Measurements from ENCODE around the gene ZNF280C.
"Not testable (repeated sequence)": the region's sequence is repeated elsewhere in the genome, so short reads cannot be mapped to it uniquely, and the experiment has no call there.

Gene ZNF280C

GRCh38 chrX:130287071-130287770 is 18.5 kb upstream of the ZNF280C start:
- H3K9me3 ChIP-seq (ENCODE audit: control insufficient read depth, low read length), result no peaks in the 10 kb centered on the region
- no peak overlapping the region for H3K27ac ChIP-seq (ENCODE audit: low read depth, low read length, severe bottlenecking)
- 60 to 100% methylated on average over 1 to 3 of the region's 11 CpGs for WGBS, 2 experiments (ENCODE audit: insufficient coverage in 2 of 2)
- no peaks in the 10 kb centered on the region for H3K36me3 ChIP-seq (ENCODE audit: control insufficient read depth, insufficient read depth, low read length)
- no peak overlapping the region for H3K4me3 ChIP-seq (ENCODE audit: extremely low read depth, insufficient read depth, low read length, poor library complexity, severe bottlenecking)
- no peaks in the 10 kb centered on the region for H3K4me1 ChIP-seq (ENCODE audit: control insufficient read depth, insufficient read depth, low read length, poor library complexity, severe bottlenecking)

- Histone ChIP-seq H3K9me3 (ENCODE audit: control insufficient read depth, low read length) (no peaks in the 10 kb centered on the region), H3K27ac (ENCODE audit: low read depth, low read length, severe bottlenecking) (no peak overlapping the region), H3K4me1 (ENCODE audit: control insufficient read depth, insufficient read depth, low read length, poor library complexity, severe bottlenecking) (no peaks in the 10 kb centered on the region), H3K36me3 (ENCODE audit: control insufficient read depth, insufficient read depth, low read length) (no peaks in the 10 kb centered on the region), H3K4me3 (ENCODE audit: extremely low read depth, insufficient read depth, low read length, poor library complexity, severe bottlenecking) (no peak overlapping the region)
- no CpG with 5 or more reads among the region's 2 CpGs for WGBS, 2 experiments (ENCODE audit: insufficient coverage in 2 of 2)
Measured at GRCh38 chrX:130285710-130286109, 17.0 kb upstream of the ZNF280C start.

DNA sequence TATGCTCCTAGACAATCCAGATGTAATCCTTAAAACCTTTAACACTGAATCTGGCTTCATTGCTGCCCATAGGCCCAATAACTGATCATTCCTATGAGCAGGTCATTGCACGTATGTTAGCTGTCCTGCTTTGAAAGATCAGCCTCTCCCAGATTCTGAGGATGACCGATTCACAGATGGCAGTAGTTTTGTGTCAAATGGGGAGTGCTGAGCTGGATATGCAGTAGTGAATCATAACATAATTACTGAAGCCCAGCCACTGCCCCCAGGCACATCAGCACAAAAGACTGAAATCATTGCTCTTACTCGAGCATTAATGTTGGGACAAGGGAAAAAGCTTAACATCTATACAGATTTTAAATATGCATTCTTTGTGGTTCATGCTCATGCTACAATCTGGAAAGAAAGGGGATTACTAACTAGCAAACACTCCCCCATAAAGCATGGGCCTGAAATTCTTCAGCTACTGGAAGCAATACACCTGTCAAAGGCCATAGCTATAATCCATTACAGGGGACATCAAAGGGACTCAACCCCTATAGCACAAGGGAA is 16.4 kb upstream of the ZNF280C start:
- H3K9me3 ChIP-seq (ENCODE audit: control insufficient read depth, low read length), result no peaks in the 10 kb centered on the region
- 100% methylated on average over 1 of the region's 3 CpGs; no CpG with 5 or more reads in 1 of the 2 experiments for WGBS, 2 experiments (ENCODE audit: insufficient coverage in 2 of 2)
- H3K36me3 ChIP-seq (ENCODE audit: control insufficient read depth, insufficient read depth, low read length), result no peaks in the 10 kb centered on the region
- H3K4me3 ChIP-seq (ENCODE audit: extremely low read depth, insufficient read depth, low read length, poor library complexity, severe bottlenecking), result no peak overlapping the region
- no peaks in the 10 kb centered on the region for H3K4me1 ChIP-seq (ENCODE audit: control insufficient read depth, insufficient read depth, low read length, poor library complexity, severe bottlenecking)
- H3K27ac ChIP-seq (ENCODE audit: low read depth, low read length, severe bottlenecking), result no peak overlapping the region

DNA sequence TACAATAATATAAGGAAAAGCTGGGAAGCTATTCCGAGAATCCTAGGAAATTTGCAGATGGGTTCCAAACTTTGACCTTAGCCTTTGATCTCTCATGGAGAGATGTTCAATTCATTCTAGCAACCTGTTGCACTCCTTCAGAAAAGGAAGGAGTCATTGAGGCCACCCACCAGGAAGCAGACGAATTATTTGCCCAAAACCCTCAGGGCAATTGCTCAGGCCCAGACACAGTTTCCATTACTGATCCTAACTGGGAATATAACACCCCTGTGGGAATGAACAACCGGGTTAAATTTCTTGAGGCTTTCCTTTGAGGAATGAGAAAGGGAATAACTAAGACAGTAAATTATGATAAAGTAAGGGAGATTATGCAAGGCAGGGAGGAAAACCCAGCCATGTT is 13.5 kb upstream of the ZNF280C start:
- Histone ChIP-seq H3K4me3 (ENCODE audit: extremely low read depth, insufficient read depth, low read length, poor library complexity, severe bottlenecking) (no peak overlapping the region), H3K27ac (ENCODE audit: low read depth, low read length, severe bottlenecking) (no peak overlapping the region), H3K36me3 (ENCODE audit: control insufficient read depth, insufficient read depth, low read length) (no peaks in the 10 kb centered on the region), H3K9me3 (ENCODE audit: control insufficient read depth, low read length) (no peaks in the 10 kb centered on the region), H3K4me1 (ENCODE audit: control insufficient read depth, insufficient read depth, low read length, poor library complexity, severe bottlenecking) (no peaks in the 10 kb centered on the region)
- 60 to 100% methylated on average over 1 of the region's 3 CpGs for WGBS, 2 experiments (ENCODE audit: insufficient coverage in 2 of 2)

DNA sequence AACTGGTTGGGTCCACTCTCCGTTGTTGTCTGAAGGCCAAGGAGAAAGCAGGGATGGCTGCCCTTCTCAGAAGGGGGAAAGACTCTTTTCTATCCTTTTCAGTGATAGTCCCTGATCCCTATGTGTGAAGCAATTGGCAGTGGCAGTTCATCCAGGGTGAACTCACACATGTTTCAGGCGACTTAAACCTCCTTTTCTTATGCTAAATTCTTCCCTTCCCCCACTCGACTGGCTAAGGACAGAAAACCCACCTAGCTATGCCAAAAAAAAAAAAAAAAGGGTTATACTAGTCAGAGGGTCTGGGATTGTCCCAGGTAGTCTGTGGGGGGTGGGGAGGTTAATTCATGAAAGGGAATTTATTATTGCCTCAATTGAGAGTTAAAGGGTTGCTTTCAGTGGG is 12.2 kb upstream of the ZNF280C start:
- Histone ChIP-seq H3K27ac (ENCODE audit: low read depth, low read length, severe bottlenecking) (no peak overlapping the region), H3K36me3 (ENCODE audit: control insufficient read depth, insufficient read depth, low read length) (no peaks in the 10 kb centered on the region)
- no CpG with 5 or more reads among the region's 3 CpGs for WGBS, 2 experiments (ENCODE audit: insufficient coverage in 2 of 2)

DNA sequence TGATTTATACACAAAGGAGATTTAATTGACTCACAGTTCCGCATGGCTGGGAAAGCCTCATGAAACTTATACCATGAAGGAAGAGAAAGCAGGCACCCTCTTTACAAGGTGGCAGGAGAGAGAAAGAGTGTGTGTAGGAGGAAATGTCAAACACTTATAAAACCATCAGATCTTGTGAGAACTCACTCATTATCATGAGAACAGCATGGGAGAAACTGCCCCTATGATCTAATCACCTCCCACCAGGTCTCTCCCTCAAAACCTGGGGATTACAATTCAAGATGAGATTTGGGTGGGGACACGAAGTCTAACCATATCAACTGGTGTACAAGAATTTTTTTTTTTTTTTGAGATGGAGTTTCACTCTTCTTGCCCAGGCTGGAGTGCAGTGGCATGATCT is 3.6 kb upstream of the ZNF280C start:
- not testable (repeated sequence) for H3K36me3 ChIP-seq (ENCODE audit: control insufficient read depth, insufficient read depth, low read length); H3K4me1 ChIP-seq (ENCODE audit: control insufficient read depth, insufficient read depth, low read length, poor library complexity, severe bottlenecking); H3K4me3 ChIP-seq (ENCODE audit: extremely low read depth, insufficient read depth, low read length, poor library complexity, severe bottlenecking); H3K27ac ChIP-seq (ENCODE audit: low read depth, low read length, severe bottlenecking); H3K9me3 ChIP-seq (ENCODE audit: control insufficient read depth, low read length)
- WGBS, 2 experiments (ENCODE audit: insufficient coverage in 2 of 2), result no CpG with 5 or more reads among the region's 2 CpGs

More for the DNA sequence above, 12.2 kb upstream of the ZNF280C start:
- Histone ChIP-seq H3K4me3 (ENCODE audit: extremely low read depth, insufficient read depth, low read length, poor library complexity, severe bottlenecking) (no peak overlapping the region), H3K4me1 (ENCODE audit: control insufficient read depth, insufficient read depth, low read length, poor library complexity, severe bottlenecking) (no peaks in the 10 kb centered on the region), H3K9me3 (ENCODE audit: control insufficient read depth, low read length) (no peaks in the 10 kb centered on the region)

GRCh38 chrX:130269391-130269790 is 692 bp upstream of the ZNF280C start:
- H3K4me3 ChIP-seq (ENCODE audit: extremely low read depth, insufficient read depth, low read length, poor library complexity, severe bottlenecking); H3K36me3 ChIP-seq (ENCODE audit: control insufficient read depth, insufficient read depth, low read length); H3K27ac ChIP-seq (ENCODE audit: low read depth, low read length, severe bottlenecking); H3K4me1 ChIP-seq (ENCODE audit: control insufficient read depth, insufficient read depth, low read length, poor library complexity, severe bottlenecking); H3K9me3 ChIP-seq (ENCODE audit: control insufficient read depth, low read length): not testable (repeated sequence)
- 95 to 100% methylated on average over 2 to 4 of the region's 12 CpGs for WGBS, 2 experiments (ENCODE audit: insufficient coverage in 2 of 2)

DNA sequence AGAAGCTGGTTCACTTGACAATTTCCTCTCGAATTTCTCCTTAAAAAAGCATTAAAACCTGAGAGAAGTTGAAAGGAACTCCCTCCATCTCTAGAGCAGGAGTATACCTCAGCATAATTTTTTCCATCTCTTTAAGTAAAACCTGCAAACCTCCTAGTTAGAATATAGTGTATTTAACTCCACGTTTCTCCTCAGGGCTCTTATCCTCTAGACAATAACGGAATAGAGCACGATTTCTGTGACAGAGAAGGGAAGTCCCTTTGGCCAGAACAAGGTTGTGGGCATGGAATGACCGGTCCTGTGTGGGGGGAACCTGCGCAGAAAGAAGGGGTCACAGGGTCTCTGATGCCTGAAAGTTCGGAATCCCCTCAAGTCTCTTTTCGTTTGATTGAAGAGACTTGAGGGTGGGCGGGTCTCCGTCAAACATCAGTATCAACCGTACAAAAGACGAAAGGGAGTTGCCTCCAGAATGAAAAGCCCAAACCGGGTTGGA is 697 bp downstream of the ZNF280C start:
- Histone ChIP-seq H3K9me3 (ENCODE audit: control insufficient read depth, low read length) (peaks cover 3% of the 10 kb centered on the region), H3K36me3 (ENCODE audit: control insufficient read depth, insufficient read depth, low read length) (no peaks in the 10 kb centered on the region), H3K27ac (ENCODE audit: low read depth, low read length, severe bottlenecking) (peak overlapping the region; percentile 93), H3K4me3 (ENCODE audit: extremely low read depth, insufficient read depth, low read length, poor library complexity, severe bottlenecking) (peak overlapping the region; percentile 67), H3K4me1 (ENCODE audit: control insufficient read depth, insufficient read depth, low read length, poor library complexity, severe bottlenecking) (no peaks in the 10 kb centered on the region)
- no CpG with 5 or more reads among the region's 13 CpGs for WGBS, 2 experiments (ENCODE audit: insufficient coverage in 2 of 2)

GRCh38 chrX:130264573-130264972 is 4.1 kb downstream of the ZNF280C start:
- Histone ChIP-seq H3K4me1 (ENCODE audit: control insufficient read depth, insufficient read depth, low read length, poor library complexity, severe bottlenecking) (no peaks in the 10 kb centered on the region), H3K4me3 (ENCODE audit: extremely low read depth, insufficient read depth, low read length, poor library complexity, severe bottlenecking) (no peak overlapping the region), H3K36me3 (ENCODE audit: control insufficient read depth, insufficient read depth, low read length) (peaks cover 5% of the 10 kb centered on the region), H3K27ac (ENCODE audit: low read depth, low read length, severe bottlenecking) (no peak overlapping the region), H3K9me3 (ENCODE audit: control insufficient read depth, low read length) (peaks cover 3% of the 10 kb centered on the region)
- WGBS, 2 experiments (ENCODE audit: insufficient coverage in 2 of 2), result no CpG with 5 or more reads among the region's 2 CpGs

GRCh38 chrX:130263016-130263415 is 5.7 kb downstream of the ZNF280C start:
- no peaks in the 10 kb centered on the region for H3K4me1 ChIP-seq (ENCODE audit: control insufficient read depth, insufficient read depth, low read length, poor library complexity, severe bottlenecking)
- no peak overlapping the region for H3K27ac ChIP-seq (ENCODE audit: low read depth, low read length, severe bottlenecking)
- no peak overlapping the region for H3K4me3 ChIP-seq (ENCODE audit: extremely low read depth, insufficient read depth, low read length, poor library complexity, severe bottlenecking)

DNA sequence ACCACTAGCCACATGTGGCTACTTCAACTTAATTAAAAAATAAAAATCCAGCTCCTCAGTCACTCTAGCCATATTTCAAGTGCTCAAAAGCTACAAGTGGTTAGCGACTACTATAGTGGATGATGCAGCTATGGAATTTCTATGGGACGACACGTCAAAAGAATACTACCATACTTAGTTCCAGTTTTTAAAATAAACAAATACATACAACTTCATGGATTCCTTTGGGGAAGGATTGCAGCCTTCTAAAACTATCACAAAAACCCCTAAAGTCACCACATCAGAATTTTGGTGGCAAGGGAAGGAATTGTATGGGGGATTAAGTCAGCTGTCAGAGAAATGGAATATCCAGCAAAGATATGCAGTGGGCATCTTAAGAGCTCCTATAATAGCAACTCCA is 6.5 kb downstream of the ZNF280C start:
- no peaks in the 10 kb centered on the region for H3K9me3 ChIP-seq (ENCODE audit: control insufficient read depth, low read length)
- H3K27ac ChIP-seq (ENCODE audit: low read depth, low read length, severe bottlenecking), result no peak overlapping the region
- H3K4me3 ChIP-seq (ENCODE audit: extremely low read depth, insufficient read depth, low read length, poor library complexity, severe bottlenecking), result no peak overlapping the region
- no CpG with 5 or more reads among the region's 3 CpGs for WGBS, 2 experiments (ENCODE audit: insufficient coverage in 2 of 2)
- peaks cover 14% of the 10 kb centered on the region for H3K36me3 ChIP-seq (ENCODE audit: control insufficient read depth, insufficient read depth, low read length)
- H3K4me1 ChIP-seq (ENCODE audit: control insufficient read depth, insufficient read depth, low read length, poor library complexity, severe bottlenecking), result no peaks in the 10 kb centered on the region

More at GRCh38 chrX:130263016-130263415, 5.7 kb downstream of the ZNF280C start:
- Histone ChIP-seq H3K9me3 (ENCODE audit: control insufficient read depth, low read length) (no peaks in the 10 kb centered on the region), H3K36me3 (ENCODE audit: control insufficient read depth, insufficient read depth, low read length) (peaks cover 9% of the 10 kb centered on the region)
